ENCODE data around the gene NXPH2.

The NXPH2 gene

GRCh38 chr2:138637061-138637460 is 143.1 kb downstream of the NXPH2 start:
- no peak for DNase-seq (ENCODE audit: low read depth)

- DNase-seq (ENCODE audit: low read depth) = no peak
Measured at GRCh38 chr2:138633049-138633448, 147.1 kb downstream of the NXPH2 start.

- no peak for DNase-seq (ENCODE audit: low read depth)
Measured at GRCh38 chr2:138632066-138632620, 148.0 kb downstream of the NXPH2 start.

GRCh38 chr2:138630164-138630563 is 150.0 kb downstream of the NXPH2 start:
- DNase-seq (ENCODE audit: low read depth) = no peak

- DNase-seq (ENCODE audit: low read depth) = no peak
Measured at GRCh38 chr2:138626148-138626547, 154.0 kb downstream of the NXPH2 start.

GRCh38 chr2:138622613-138623012 is 157.6 kb downstream of the NXPH2 start:
- no peak for DNase-seq (ENCODE audit: low read depth)

- DNase-seq (ENCODE audit: low read depth) = no peak
Measured at GRCh38 chr2:138621139-138621538, 159.1 kb downstream of the NXPH2 start.

- DNase-seq (ENCODE audit: low read depth) = no peak
Measured at GRCh38 chr2:138620431-138620830, 159.8 kb downstream of the NXPH2 start.
